ENCODE results near the gene FDXR.

Gene FDXR

GRCh38 chr17:74833501-74834377 is 39.1 kb downstream of the FDXR start:
- DNase-seq (ENCODE audit: low read depth), result no peak

DNA sequence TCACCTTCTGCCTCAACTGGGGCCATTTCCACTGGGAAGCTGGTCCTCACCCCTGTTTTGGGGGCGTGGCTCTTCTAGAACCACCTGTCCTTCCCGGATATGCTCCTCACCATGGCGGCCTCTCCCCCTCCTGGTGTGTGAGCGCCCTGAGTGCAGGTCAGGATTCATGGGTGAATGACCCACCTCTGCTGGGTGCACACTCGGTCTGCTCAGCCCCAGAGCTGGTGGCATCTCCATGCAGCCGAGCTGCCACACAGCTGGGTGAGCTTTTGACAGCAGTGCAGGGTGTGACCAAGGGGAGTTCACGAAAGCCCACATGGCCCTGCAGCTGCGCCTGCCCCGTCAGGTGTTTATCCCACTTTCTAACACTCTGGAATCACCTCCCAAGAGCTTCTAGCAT is 40.4 kb downstream of the FDXR start:
- DNase-seq (ENCODE audit: low read depth), result no peak

- no peak for DNase-seq (ENCODE audit: low read depth)
Measured at GRCh38 chr17:74831444-74832146, 41.2 kb downstream of the FDXR start.

DNA sequence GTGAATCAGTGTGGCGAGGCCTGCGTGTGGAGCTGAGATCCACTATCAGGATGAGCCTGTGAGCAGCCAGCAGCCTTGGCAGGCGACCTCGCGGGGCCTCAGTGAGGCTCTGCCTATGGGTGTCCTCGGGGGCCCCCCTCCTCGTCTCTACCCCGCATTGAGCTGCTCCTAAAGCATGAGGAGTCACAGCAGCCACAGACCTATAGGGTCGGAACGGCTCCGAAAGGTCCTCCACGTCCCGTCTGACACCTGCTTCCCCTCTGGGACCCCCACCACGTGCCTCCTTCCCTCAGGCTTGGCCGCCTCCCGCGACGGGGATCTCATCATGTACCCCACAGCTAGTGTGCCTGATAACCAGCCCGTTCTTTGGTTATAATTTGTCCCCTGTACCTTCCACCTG is 41.9 kb downstream of the FDXR start:
- DNase-seq (ENCODE audit: low read depth), result no peak

- DNase-seq (ENCODE audit: low read depth), result no peak
Measured at GRCh38 chr17:74827800-74828199, 45.0 kb downstream of the FDXR start.

- DNase-seq (ENCODE audit: low read depth), result no peak
Measured at GRCh38 chr17:74825952-74826719, 46.7 kb downstream of the FDXR start.

GRCh38 chr17:74824961-74825627 is 47.7 kb downstream of the FDXR start:
- DNase-seq (ENCODE audit: low read depth), result no peak

DNA sequence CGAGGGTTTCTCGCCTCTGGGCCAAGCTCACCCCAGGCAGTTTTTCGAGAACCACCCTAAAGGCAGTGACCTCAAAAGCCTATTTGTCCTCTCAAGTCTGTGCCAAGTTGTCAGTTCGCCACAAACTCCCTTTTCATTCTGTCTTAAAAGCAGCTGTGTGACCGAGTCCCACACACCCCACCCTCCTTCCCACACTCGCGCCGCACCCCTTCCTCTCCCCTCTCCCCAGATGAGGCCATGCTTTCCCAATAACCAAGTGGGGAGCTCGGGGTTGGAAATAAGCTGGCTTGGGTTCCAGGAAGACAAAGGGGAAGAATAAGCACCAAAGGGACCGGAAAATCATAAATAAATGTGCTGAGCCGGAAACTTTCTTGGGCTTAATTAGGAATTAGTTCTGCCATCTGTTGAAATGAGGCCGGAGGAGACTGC is 49.8 kb downstream of the FDXR start:
- no peak for DNase-seq (ENCODE audit: low read depth)

DNA sequence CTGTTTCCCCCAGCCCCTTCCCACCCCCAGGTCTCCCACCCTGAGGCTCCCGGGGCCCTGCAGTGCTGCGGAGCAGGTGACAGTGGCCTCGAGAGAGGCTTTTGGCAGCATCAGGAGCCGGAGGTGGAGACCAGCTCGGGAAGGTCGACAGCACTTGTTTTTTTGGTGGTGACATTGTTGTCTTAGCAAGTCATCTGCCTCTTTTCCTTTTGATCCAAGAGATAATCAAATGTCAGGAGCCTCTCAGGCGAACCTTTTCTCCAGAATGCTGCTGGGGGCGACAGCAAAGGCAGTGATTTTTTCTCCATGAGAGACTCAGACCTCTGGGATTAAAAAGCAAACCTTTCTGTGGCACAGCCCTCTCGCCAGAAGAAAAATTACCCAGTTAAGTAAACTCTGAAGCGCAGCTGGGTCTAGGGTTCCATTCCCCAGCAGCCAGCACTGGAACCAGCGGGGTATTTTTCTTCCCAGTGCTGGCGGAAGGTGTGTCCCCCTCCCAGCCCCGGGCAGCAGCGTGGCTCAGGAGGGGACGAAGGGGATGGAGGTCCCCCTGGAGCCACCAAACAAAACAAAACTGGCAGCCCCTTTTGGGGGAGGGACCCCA is 50.4 kb downstream of the FDXR start:
- DNase-seq (ENCODE audit: low read depth), result no peak

GRCh38 chr17:74821655-74822334 is 51.0 kb downstream of the FDXR start:
- no peak for DNase-seq (ENCODE audit: low read depth)

DNA sequence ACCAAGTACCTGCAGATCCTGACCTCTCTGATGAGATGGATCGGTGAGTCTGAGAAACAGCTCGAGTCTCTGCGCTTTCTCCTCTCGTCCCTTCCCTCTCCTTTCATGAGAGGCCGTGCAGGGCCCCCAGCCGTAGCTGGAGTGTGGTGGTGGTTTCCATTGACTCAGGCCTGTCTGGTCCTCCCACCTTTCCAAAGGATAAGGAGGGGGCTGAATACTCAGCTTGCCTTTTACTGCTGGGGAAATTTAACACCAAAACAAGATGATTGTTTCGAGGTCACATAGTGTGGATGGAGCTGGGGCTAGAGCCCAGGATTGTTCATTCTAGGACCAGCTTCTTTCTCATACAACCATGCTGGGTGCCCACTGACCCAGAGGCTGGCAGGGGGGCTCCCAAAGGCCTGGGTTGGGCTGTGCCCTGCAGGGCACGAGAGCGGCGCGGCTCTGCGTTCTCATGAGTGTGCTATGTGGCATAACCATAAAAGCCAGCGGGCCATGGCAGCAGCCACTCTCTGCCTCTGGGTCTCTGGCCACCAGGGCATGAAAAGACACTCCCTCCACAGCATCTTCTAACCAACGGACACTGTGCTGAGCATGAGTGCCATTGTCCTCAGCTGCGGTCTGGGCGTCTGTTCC is 52.9 kb downstream of the FDXR start:
- DNase-seq (ENCODE audit: low read depth), result no peak

DNA sequence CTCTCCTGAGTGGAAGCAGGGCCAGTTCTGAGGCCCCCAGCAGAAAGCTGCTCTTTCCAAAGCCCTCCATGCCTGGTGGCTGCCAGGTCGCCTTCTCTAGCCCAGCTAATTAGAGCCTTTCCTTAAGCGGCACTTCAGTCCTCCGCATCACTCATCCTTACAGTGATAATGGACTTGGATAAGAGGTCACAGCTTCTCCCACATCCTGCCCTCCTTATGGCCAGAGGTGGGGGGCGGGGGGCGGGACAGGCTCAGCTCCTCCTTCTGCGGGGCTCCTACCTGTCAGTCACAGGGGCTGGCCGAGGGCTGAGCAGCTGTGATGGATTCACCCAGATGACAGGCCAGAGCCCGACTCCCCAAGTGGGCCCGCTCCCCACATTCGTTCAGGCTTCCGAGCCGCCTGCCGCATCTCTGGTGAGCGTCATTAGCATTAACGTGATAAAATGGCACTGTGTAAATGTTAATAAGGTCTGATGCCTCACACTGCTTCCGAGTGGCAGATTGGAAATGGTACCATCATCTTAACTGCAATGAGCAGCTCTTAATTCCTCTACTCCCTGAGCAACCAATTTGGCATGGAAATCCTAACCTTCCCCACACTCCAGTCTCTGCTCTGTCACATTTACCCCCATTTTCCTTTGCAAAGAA is 54.4 kb downstream of the FDXR start:
- no peak for DNase-seq (ENCODE audit: low read depth)

GRCh38 chr17:74816905-74817620 is 55.7 kb downstream of the FDXR start:
- DNase-seq (ENCODE audit: low read depth), result no peak

DNA sequence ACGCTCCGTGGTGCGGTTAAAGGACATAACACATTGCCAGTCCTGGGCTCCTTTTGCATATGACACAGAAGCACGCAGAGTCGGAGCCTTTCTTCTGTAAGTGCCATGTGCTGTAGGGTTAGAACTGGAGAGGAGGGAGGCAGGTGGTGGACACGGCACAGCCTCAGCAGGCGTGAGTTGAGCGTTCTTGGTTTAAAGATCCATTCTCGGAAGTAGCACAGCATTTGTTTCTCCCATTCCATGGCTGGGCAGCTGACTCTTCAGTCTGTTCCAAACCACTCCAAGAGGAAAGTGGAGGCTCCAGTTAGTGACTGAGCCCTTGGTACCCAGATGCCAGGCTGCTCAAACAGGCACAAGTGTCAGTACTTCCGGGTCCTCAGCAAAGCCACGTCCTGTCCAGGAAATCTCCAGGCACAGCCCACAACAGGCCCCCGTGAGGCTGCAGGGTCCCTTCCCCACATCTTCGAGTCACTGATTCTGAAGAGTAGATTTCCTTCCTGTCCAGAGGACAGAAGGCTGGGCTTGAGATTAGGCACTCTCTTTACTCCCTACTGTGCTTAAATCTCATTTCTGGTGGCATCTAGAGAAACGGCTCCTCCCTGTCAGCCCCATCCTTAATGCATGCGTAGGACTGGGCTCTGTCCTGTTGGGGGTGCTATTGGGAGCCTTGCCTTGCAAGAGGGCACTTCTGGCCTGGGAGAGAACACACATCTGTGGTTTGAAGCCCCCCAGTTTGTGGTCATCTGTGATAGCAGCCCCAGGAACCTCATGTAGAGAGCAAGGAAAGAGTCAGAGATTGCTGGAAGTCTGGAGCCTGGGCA is 57.0 kb downstream of the FDXR start:
- no peak for DNase-seq (ENCODE audit: low read depth)

DNA sequence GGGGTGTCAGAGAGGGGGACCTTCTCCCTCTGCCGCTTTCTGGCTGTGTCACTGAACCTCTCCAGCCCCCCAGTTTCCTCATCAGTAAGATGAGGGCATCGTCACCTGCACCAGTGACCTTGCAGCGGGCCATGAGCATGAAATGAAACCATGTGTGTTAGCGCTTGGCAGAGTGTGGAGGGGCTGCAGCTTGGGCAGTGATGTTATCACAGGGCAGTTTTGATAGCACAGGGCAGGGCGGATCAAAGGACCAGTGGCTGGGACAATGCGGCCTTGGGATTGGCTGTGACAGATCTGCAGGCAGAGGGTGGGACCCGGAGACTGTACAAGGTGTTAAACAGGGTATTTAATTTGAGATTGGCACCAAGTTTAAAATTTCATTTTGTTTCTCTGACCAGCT is 57.7 kb downstream of the FDXR start:
- DNase-seq (ENCODE audit: low read depth), result no peak

DNA sequence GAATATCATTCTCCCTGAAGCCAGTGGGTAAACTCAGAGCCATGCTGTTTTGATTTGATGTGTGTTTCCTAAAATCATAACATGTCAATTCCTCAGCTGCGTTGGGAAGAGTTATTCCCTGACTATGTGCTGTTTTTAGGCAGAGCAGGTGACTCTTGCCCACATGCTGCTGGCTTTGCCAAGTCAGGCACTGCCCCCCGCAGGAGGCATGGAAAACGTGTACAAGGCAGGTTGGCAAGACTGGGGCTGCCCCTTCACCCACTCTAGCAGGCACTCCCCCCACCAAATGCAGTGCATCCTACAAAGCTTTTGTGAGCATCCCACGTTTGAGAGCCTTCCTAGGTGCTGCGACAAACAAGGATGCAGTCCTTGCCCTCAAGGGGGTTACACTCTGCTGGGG is 58.3 kb downstream of the FDXR start:
- no peak for DNase-seq (ENCODE audit: low read depth)

All from HS-27A (cell line).